ENCODE results near the gene UBE2V1.

DNA sequence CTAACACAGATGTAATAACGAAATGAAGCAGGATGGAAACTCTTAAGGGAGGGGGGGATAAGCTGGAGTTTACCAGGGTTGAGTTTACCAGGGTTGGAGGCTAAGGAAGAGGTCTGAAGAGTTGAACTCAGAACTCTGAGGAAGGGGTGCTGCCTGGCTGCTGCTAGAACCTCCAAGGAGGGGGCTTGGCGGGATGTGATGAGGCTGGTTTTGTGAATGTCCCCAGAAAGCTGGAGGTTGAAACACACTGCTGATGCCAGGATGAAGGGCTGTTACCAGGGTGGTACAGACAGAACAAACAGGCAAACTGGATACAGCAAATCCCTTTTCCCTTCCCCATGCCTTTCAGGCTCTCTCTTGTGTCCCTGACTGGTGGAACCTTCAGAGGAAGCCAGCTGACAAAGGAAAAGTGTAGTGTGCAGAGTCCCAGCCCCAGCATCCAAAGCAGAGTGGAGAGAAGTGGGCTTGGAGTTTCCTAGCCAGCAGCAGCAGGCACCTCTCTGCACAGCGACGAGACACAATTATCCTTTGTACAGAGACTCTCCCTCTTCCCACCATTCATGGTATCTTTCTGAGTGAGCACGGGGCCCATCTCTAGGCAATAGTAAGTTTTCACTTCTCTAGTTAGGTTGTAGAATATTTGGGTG, 23.7 kb downstream of the UBE2V1 start:
- TF ChIP-seq, protein P1, sequence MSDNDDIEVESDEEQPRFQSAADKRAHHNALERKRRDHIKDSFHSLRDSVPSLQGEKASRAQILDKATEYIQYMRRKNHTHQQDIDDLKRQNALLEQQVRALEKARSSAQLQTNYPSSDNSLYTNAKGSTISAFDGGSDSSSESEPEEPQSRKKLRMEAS (IDR thresholded peaks at IDR 0.05) = no peak
- TF ChIP-seq CREB1 (IDR thresholded peaks at IDR 0.05) = no peak
- TF ChIP-seq CREB1 (CRISPR knock-in tag; IDR thresholded peaks at IDR 0.05) = no peak
- no peak for TF ChIP-seq CHD4 (IDR thresholded peaks at IDR 0.05; ENCODE audit: borderline replicate concordance, low read length)
- TF ChIP-seq ZNF274 (CRISPR knock-in tag; IDR thresholded peaks at IDR 0.05) = no peak
- TF ChIP-seq, protein P2, sequence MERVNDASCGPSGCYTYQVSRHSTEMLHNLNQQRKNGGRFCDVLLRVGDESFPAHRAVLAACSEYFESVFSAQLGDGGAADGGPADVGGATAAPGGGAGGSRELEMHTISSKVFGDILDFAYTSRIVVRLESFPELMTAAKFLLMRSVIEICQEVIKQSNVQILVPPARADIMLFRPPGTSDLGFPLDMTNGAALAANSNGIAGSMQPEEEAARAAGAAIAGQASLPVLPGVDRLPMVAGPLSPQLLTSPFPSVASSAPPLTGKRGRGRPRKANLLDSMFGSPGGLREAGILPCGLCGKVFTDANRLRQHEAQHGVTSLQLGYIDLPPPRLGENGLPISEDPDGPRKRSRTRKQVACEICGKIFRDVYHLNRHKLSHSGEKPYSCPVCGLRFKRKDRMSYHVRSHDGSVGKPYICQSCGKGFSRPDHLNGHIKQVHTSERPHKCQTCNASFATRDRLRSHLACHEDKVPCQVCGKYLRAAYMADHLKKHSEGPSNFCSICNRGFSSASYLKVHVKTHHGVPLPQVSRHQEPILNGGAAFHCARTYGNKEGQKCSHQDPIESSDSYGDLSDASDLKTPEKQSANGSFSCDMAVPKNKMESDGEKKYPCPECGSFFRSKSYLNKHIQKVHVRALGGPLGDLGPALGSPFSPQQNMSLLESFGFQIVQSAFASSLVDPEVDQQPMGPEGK (CRISPR knock-in tag; IDR thresholded peaks at IDR 0.05) = no peak
- TF ChIP-seq, protein P3, sequence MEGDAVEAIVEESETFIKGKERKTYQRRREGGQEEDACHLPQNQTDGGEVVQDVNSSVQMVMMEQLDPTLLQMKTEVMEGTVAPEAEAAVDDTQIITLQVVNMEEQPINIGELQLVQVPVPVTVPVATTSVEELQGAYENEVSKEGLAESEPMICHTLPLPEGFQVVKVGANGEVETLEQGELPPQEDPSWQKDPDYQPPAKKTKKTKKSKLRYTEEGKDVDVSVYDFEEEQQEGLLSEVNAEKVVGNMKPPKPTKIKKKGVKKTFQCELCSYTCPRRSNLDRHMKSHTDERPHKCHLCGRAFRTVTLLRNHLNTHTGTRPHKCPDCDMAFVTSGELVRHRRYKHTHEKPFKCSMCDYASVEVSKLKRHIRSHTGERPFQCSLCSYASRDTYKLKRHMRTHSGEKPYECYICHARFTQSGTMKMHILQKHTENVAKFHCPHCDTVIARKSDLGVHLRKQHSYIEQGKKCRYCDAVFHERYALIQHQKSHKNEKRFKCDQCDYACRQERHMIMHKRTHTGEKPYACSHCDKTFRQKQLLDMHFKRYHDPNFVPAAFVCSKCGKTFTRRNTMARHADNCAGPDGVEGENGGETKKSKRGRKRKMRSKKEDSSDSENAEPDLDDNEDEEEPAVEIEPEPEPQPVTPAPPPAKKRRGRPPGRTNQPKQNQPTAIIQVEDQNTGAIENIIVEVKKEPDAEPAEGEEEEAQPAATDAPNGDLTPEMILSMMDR (CRISPR knock-in tag; IDR thresholded peaks at IDR 0.05) = no peak
- TF ChIP-seq, protein P4, sequence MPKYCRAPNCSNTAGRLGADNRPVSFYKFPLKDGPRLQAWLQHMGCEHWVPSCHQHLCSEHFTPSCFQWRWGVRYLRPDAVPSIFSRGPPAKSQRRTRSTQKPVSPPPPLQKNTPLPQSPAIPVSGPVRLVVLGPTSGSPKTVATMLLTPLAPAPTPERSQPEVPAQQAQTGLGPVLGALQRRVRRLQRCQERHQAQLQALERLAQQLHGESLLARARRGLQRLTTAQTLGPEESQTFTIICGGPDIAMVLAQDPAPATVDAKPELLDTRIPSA (CRISPR knock-in tag; IDR thresholded peaks at IDR 0.05; ENCODE audit: borderline replicate concordance) = no peak
- no peak for TF ChIP-seq ETV6 (CRISPR knock-in tag; conservative IDR thresholded peaks at IDR 0.05)
- no peak for TF ChIP-seq EZH2 (conservative IDR thresholded peaks at IDR 0.05; ENCODE audit: low read depth, low read length)
- no peak for TF ChIP-seq MAZ (IDR thresholded peaks at IDR 0.05; ENCODE audit: borderline replicate concordance, low read depth, low read length)
- TF ChIP-seq MAZ (CRISPR knock-in tag; IDR thresholded peaks at IDR 0.05; ENCODE audit: low read depth) = no peak
- TF ChIP-seq, protein P5, sequence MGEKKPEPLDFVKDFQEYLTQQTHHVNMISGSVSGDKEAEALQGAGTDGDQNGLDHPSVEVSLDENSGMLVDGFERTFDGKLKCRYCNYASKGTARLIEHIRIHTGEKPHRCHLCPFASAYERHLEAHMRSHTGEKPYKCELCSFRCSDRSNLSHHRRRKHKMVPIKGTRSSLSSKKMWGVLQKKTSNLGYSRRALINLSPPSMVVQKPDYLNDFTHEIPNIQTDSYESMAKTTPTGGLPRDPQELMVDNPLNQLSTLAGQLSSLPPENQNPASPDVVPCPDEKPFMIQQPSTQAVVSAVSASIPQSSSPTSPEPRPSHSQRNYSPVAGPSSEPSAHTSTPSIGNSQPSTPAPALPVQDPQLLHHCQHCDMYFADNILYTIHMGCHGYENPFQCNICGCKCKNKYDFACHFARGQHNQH (CRISPR knock-in tag; IDR thresholded peaks at IDR 0.05) = no peak
- TF ChIP-seq CBX2 (IDR thresholded peaks at IDR 0.05; ENCODE audit: low read depth, low read length) = no peak
- TF ChIP-seq CBX2 (CRISPR knock-in tag; IDR thresholded peaks at IDR 0.05; ENCODE audit: low read depth) = no peak
- no peak for TF ChIP-seq GTF2F1 (IDR thresholded peaks at IDR 0.05; ENCODE audit: low read length)
